IPS-18c (cell line): ENCODE results near the gene QSOX2.

Source experiments
- H3K4me3 ChIP-seq: 2 replicates; pipeline ENCODE4 v1.7.0; 2013; ENCODE audit warnings: low read depth, mild to moderate bottlenecking, low read length, moderate library complexity; ENCODE audit not compliant: insufficient read depth
- H3K9me3 ChIP-seq: one replicate; pipeline ENCODE4 v1.6.1; 2013; ENCODE audit warnings: mild to moderate bottlenecking, low read length, moderate library complexity; ENCODE audit not compliant: control insufficient read depth, insufficient read depth

Gene QSOX2

GRCh38 chr9:136220017-136220729 lies 25.4 kb downstream of the QSOX2 start:
- no peak overlapping the region for H3K4me3 ChIP-seq
- no peaks in the 10 kb centered on the region for H3K9me3 ChIP-seq

GRCh38 chr9:136219276-136219675 lies 26.3 kb downstream of the QSOX2 start:
- H3K9me3 ChIP-seq = no peaks in the 10 kb centered on the region
- no peak overlapping the region for H3K4me3 ChIP-seq

- H3K4me3 ChIP-seq = no peak overlapping the region
- no peaks in the 10 kb centered on the region for H3K9me3 ChIP-seq
Measured at GRCh38 chr9:136218673-136219072, 26.9 kb downstream of the QSOX2 start.

GRCh38 chr9:136218271-136218670 lies 27.3 kb downstream of the QSOX2 start:
- no peak overlapping the region for H3K4me3 ChIP-seq

GRCh38 chr9:136216541-136217244 lies 28.9 kb downstream of the QSOX2 start:
- H3K4me3 ChIP-seq = no peak overlapping the region

More at GRCh38 chr9:136218271-136218670, 27.3 kb downstream of the QSOX2 start:
- no peaks in the 10 kb centered on the region for H3K9me3 ChIP-seq

GRCh38 chr9:136213733-136214132 lies 31.9 kb downstream of the QSOX2 start:
- Histone ChIP-seq H3K9me3 (no peaks in the 10 kb centered on the region), H3K4me3 (no peak overlapping the region)

More at GRCh38 chr9:136216541-136217244, 28.9 kb downstream of the QSOX2 start:
- H3K9me3 ChIP-seq = no peaks in the 10 kb centered on the region

- Histone ChIP-seq H3K9me3 (no peaks in the 10 kb centered on the region), H3K4me3 (no peak overlapping the region)
Measured at GRCh38 chr9:136212345-136212950, 33.2 kb downstream of the QSOX2 start.

GRCh38 chr9:136211441-136212344 lies 33.9 kb downstream of the QSOX2 start:
- H3K4me3 ChIP-seq = no peak overlapping the region
- H3K9me3 ChIP-seq = no peaks in the 10 kb centered on the region

GRCh38 chr9:136211006-136211405 lies 34.6 kb downstream of the QSOX2 start:
- no peak overlapping the region for H3K4me3 ChIP-seq
- no peaks in the 10 kb centered on the region for H3K9me3 ChIP-seq

GRCh38 chr9:136210276-136210675 lies 35.3 kb downstream of the QSOX2 start:
- H3K4me3 ChIP-seq = no peak overlapping the region
- no peaks in the 10 kb centered on the region for H3K9me3 ChIP-seq

- H3K9me3 ChIP-seq = no peaks in the 10 kb centered on the region
Measured at GRCh38 chr9:136209786-136210185, 35.8 kb downstream of the QSOX2 start.

GRCh38 chr9:136209232-136209631 lies 36.4 kb downstream of the QSOX2 start:
- Histone ChIP-seq H3K4me3 (no peak overlapping the region), H3K9me3 (no peaks in the 10 kb centered on the region)

More at GRCh38 chr9:136209786-136210185, 35.8 kb downstream of the QSOX2 start:
- H3K4me3 ChIP-seq = no peak overlapping the region

- no peak overlapping the region for H3K4me3 ChIP-seq
- H3K9me3 ChIP-seq = no peaks in the 10 kb centered on the region
Measured at GRCh38 chr9:136208675-136209074, 36.9 kb downstream of the QSOX2 start.

- Histone ChIP-seq H3K9me3 (no peaks in the 10 kb centered on the region), H3K4me3 (no peak overlapping the region)
Measured at GRCh38 chr9:136207616-136208015, 38.0 kb downstream of the QSOX2 start.

- no peak overlapping the region for H3K4me3 ChIP-seq
- no peaks in the 10 kb centered on the region for H3K9me3 ChIP-seq
Measured at GRCh38 chr9:136206602-136207275, 38.9 kb downstream of the QSOX2 start.

GRCh38 chr9:136205707-136205992 lies 40.0 kb downstream of the QSOX2 start:
- Histone ChIP-seq H3K4me3 (no peak overlapping the region), H3K9me3 (no peaks in the 10 kb centered on the region)
